Measurements from ENCODE around the gene CCDC70.

CCDC70 gene

GRCh38 chr13:51817717-51818116 is 44.1 kb upstream of the CCDC70 start:
- Histone ChIP-seq H3K79me1 (ENCODE audit: low read length) (no peaks in the 10 kb centered on the region), H3K4me3 (ENCODE audit: low read length) (no peak overlapping the region), H4K8ac (ENCODE audit: low read depth, low read length) (no peak overlapping the region), H3K27me3 (ENCODE audit: insufficient read depth, low read length, poor library complexity) (no peaks in the 10 kb centered on the region), H2BK120ac (ENCODE audit: low read depth, low read length) (no peak overlapping the region), H3K36me3 (ENCODE audit: control insufficient read depth, insufficient read depth, low read length) (no peaks in the 10 kb centered on the region), H2BK15ac (replicated peaks; ENCODE audit: low read depth) (no peak overlapping the region), H3K23ac (ENCODE audit: low read length) (no peak overlapping the region), H2BK5ac (ENCODE audit: low read length) (no peak overlapping the region), H3K56ac (ENCODE audit: low read length) (no peak overlapping the region), H3K4me2 (ENCODE audit: low read length) (no peak overlapping the region), H3K18ac (ENCODE audit: low read length) (no peak overlapping the region), H3K79me2 (ENCODE audit: control insufficient read depth, insufficient read depth, low read length) (no peaks in the 10 kb centered on the region), H3K27ac (ENCODE audit: low read depth, low read length) (no peak overlapping the region), H3K9ac (ENCODE audit: low read length) (no peak overlapping the region), H3K4ac (ENCODE audit: low read depth, low read length) (no peak overlapping the region), H2AK5ac (ENCODE audit: low read length) (no peak overlapping the region), H4K5ac (ENCODE audit: low read length) (no peak overlapping the region), H3K4me1 (ENCODE audit: control insufficient read depth, low read depth, low read length) (peaks cover 6% of the 10 kb centered on the region)
- no CpG with 5 or more reads among the region's 8 CpGs for WGBS (ENCODE audit: extremely low coverage, insufficient coverage, low lambda C conversion rate)
- no peak for DNase-seq

GRCh38 chr13:51818276-51818675 is 43.5 kb upstream of the CCDC70 start:
- H3K4me2 ChIP-seq (ENCODE audit: low read length): no peak overlapping the region
- no peak overlapping the region for H2BK5ac ChIP-seq (ENCODE audit: low read length)
- no peak overlapping the region for H3K56ac ChIP-seq (ENCODE audit: low read length)
- H3K36me3 ChIP-seq (ENCODE audit: control insufficient read depth, insufficient read depth, low read length): no peaks in the 10 kb centered on the region
- H2BK15ac ChIP-seq (replicated peaks; ENCODE audit: low read depth): no peak overlapping the region
- no peaks in the 10 kb centered on the region for H3K79me1 ChIP-seq (ENCODE audit: low read length)
- no peak overlapping the region for H3K27ac ChIP-seq (ENCODE audit: low read depth, low read length)
- H2BK120ac ChIP-seq (ENCODE audit: low read depth, low read length): no peak overlapping the region
- no peaks in the 10 kb centered on the region for H3K27me3 ChIP-seq (ENCODE audit: insufficient read depth, low read length, poor library complexity)
- no peak overlapping the region for H3K4ac ChIP-seq (ENCODE audit: low read depth, low read length)
- DNase-seq: no peak
- H3K4me1 ChIP-seq (ENCODE audit: control insufficient read depth, low read depth, low read length): peaks cover 6% of the 10 kb centered on the region
- H4K8ac ChIP-seq (ENCODE audit: low read depth, low read length): no peak overlapping the region
- H3K79me2 ChIP-seq (ENCODE audit: control insufficient read depth, insufficient read depth, low read length): no peaks in the 10 kb centered on the region
- H3K18ac ChIP-seq (ENCODE audit: low read length): no peak overlapping the region
- H3K23ac ChIP-seq (ENCODE audit: low read length): no peak overlapping the region
- no peak overlapping the region for H3K9ac ChIP-seq (ENCODE audit: low read length)
- H3K4me3 ChIP-seq (ENCODE audit: low read length): no peak overlapping the region
- no CpG with 5 or more reads among the region's 4 CpGs for WGBS (ENCODE audit: extremely low coverage, insufficient coverage, low lambda C conversion rate)
- no peak overlapping the region for H4K5ac ChIP-seq (ENCODE audit: low read length)
- no peak overlapping the region for H2AK5ac ChIP-seq (ENCODE audit: low read length)

- no peak overlapping the region for H2AK5ac ChIP-seq (ENCODE audit: low read length)
Observed at GRCh38 chr13:51818781-51819511, 42.8 kb upstream of the CCDC70 start.

DNA sequence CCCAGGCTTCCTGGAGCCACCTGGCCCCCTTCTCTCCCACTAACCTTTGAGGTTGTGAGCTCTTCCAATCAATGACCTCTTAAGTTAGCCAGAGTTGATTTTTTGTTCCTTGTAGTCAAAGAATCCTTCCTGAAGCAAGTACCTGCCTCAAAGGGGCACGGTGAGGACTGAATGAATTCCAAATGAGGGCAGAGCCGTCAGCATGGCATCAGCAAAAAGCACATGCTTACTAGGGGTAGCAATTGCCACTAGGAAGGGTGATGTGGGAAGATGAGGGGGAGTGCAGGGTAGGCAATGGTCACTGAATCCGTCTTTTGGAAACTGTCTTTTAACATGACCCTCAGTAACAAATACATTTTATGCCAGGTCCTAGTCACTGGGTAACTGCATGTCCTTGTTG is 42.2 kb upstream of the CCDC70 start:
- H2AK5ac ChIP-seq (ENCODE audit: low read length): no peak overlapping the region
- no peak overlapping the region for H3K56ac ChIP-seq (ENCODE audit: low read length)
- no peaks in the 10 kb centered on the region for H3K79me2 ChIP-seq (ENCODE audit: control insufficient read depth, insufficient read depth, low read length)
- H2BK5ac ChIP-seq (ENCODE audit: low read length): no peak overlapping the region
- no peaks in the 10 kb centered on the region for H3K27me3 ChIP-seq (ENCODE audit: insufficient read depth, low read length, poor library complexity)
- H3K36me3 ChIP-seq (ENCODE audit: control insufficient read depth, insufficient read depth, low read length): no peaks in the 10 kb centered on the region
- no peak overlapping the region for H3K27ac ChIP-seq (ENCODE audit: low read depth, low read length)
- peaks cover 6% of the 10 kb centered on the region for H3K4me1 ChIP-seq (ENCODE audit: control insufficient read depth, low read depth, low read length)
- H3K23ac ChIP-seq (ENCODE audit: low read length): no peak overlapping the region
- no peak overlapping the region for H3K4me2 ChIP-seq (ENCODE audit: low read length)
- no peak overlapping the region for H3K18ac ChIP-seq (ENCODE audit: low read length)
- DNase-seq: no peak
- no peak overlapping the region for H3K9ac ChIP-seq (ENCODE audit: low read length)
- H2BK120ac ChIP-seq (ENCODE audit: low read depth, low read length): no peak overlapping the region
- no peak overlapping the region for H3K4ac ChIP-seq (ENCODE audit: low read depth, low read length)
- no peak overlapping the region for H4K8ac ChIP-seq (ENCODE audit: low read depth, low read length)
- no peak overlapping the region for H3K4me3 ChIP-seq (ENCODE audit: low read length)
- WGBS (ENCODE audit: extremely low coverage, insufficient coverage, low lambda C conversion rate): no CpG with 5 or more reads among the region's 3 CpGs
- H4K5ac ChIP-seq (ENCODE audit: low read length): no peak overlapping the region
- no peak overlapping the region for H2BK15ac ChIP-seq (replicated peaks; ENCODE audit: low read depth)
- no peaks in the 10 kb centered on the region for H3K79me1 ChIP-seq (ENCODE audit: low read length)

More at GRCh38 chr13:51818781-51819511, 42.8 kb upstream of the CCDC70 start:
- H3K79me2 ChIP-seq (ENCODE audit: control insufficient read depth, insufficient read depth, low read length): no peaks in the 10 kb centered on the region
- no peak overlapping the region for H3K4ac ChIP-seq (ENCODE audit: low read depth, low read length)
- no peak overlapping the region for H3K9ac ChIP-seq (ENCODE audit: low read length)
- H3K36me3 ChIP-seq (ENCODE audit: control insufficient read depth, insufficient read depth, low read length): no peaks in the 10 kb centered on the region
- no peak overlapping the region for H4K5ac ChIP-seq (ENCODE audit: low read length)
- H4K8ac ChIP-seq (ENCODE audit: low read depth, low read length): no peak overlapping the region
- H3K27me3 ChIP-seq (ENCODE audit: insufficient read depth, low read length, poor library complexity): no peaks in the 10 kb centered on the region
- H3K4me3 ChIP-seq (ENCODE audit: low read length): no peak overlapping the region
- H3K27ac ChIP-seq (ENCODE audit: low read depth, low read length): no peak overlapping the region
- WGBS (ENCODE audit: extremely low coverage, insufficient coverage, low lambda C conversion rate): no CpG with 5 or more reads among the region's 9 CpGs
- no peaks in the 10 kb centered on the region for H3K79me1 ChIP-seq (ENCODE audit: low read length)
- no peak for DNase-seq
- no peak overlapping the region for H3K4me2 ChIP-seq (ENCODE audit: low read length)
- no peak overlapping the region for H3K23ac ChIP-seq (ENCODE audit: low read length)
- H2BK5ac ChIP-seq (ENCODE audit: low read length): no peak overlapping the region
- H3K56ac ChIP-seq (ENCODE audit: low read length): no peak overlapping the region
- no peak overlapping the region for H3K18ac ChIP-seq (ENCODE audit: low read length)
- no peak overlapping the region for H2BK120ac ChIP-seq (ENCODE audit: low read depth, low read length)
- peaks cover 6% of the 10 kb centered on the region for H3K4me1 ChIP-seq (ENCODE audit: control insufficient read depth, low read depth, low read length)
- H2BK15ac ChIP-seq (replicated peaks; ENCODE audit: low read depth): no peak overlapping the region

DNA sequence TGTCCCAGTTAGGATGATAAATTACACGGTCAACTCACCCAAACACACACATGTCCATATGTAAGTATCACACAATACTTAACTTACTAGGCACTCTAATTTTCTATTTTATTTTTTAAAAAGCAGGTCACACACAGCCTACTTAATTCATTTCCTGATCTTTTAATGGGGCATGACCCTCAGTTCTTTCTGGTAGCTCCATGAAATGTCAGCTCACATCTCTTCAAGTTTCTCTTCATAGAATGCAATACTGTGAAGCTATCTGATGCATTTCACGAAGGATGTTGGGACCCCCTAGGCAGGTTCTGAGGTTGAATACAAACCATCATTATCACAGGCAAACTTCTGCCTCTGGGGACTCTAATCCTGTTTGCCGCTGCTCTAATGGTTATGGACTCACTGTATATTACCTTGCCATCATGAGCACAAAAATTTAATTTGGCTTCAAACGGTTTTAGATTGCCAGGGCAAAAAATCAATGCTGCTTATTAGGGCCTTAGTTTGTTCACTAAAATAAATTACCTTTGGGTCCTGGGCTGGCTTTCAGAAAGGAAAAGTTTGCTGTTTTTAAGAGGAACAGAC is 41.7 kb upstream of the CCDC70 start:
- H3K23ac ChIP-seq (ENCODE audit: low read length): no peak overlapping the region
- no peaks in the 10 kb centered on the region for H3K27me3 ChIP-seq (ENCODE audit: insufficient read depth, low read length, poor library complexity)
- DNase-seq: peak; percentile 34
- H3K4ac ChIP-seq (ENCODE audit: low read depth, low read length): no peak overlapping the region
- H3K27ac ChIP-seq (ENCODE audit: low read depth, low read length): no peak overlapping the region
- no peak overlapping the region for H2AK5ac ChIP-seq (ENCODE audit: low read length)
- H2BK5ac ChIP-seq (ENCODE audit: low read length): no peak overlapping the region
- no peaks in the 10 kb centered on the region for H3K36me3 ChIP-seq (ENCODE audit: control insufficient read depth, insufficient read depth, low read length)
- no peak overlapping the region for H3K4me2 ChIP-seq (ENCODE audit: low read length)
- no peak overlapping the region for H2BK15ac ChIP-seq (replicated peaks; ENCODE audit: low read depth)
- no peak overlapping the region for H4K5ac ChIP-seq (ENCODE audit: low read length)
- no peak overlapping the region for H3K18ac ChIP-seq (ENCODE audit: low read length)
- H3K4me1 ChIP-seq (ENCODE audit: control insufficient read depth, low read depth, low read length): peaks cover 8% of the 10 kb centered on the region
- WGBS (ENCODE audit: extremely low coverage, insufficient coverage, low lambda C conversion rate): no CpG with 5 or more reads among the region's 4 CpGs
- no peak overlapping the region for H2BK120ac ChIP-seq (ENCODE audit: low read depth, low read length)
- no peaks in the 10 kb centered on the region for H3K79me1 ChIP-seq (ENCODE audit: low read length)
- H3K79me2 ChIP-seq (ENCODE audit: control insufficient read depth, insufficient read depth, low read length): no peaks in the 10 kb centered on the region
- H4K8ac ChIP-seq (ENCODE audit: low read depth, low read length): no peak overlapping the region
- no peak overlapping the region for H3K56ac ChIP-seq (ENCODE audit: low read length)
- no peak overlapping the region for H3K9ac ChIP-seq (ENCODE audit: low read length)
- H3K4me3 ChIP-seq (ENCODE audit: low read length): no peak overlapping the region

DNA sequence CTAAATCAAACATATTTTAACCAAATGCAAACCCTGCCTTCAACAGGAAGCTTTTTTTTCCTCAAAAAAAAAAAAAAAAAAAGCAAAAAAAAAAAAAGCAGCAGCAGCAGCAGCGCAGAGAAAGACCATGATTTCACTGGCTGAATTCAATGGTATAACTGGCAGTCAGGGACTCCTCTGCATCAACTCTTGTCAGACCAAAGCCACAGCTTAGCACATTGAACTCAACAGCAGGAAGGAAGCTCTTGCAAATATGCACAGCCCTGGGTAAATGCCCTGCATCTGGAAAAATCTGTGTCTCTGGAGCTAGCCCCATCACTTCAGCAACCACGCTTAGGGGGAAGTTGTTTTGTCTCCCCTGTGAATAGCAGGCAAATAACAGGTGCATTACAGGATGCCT is 40.2 kb upstream of the CCDC70 start:
- no peak overlapping the region for H2BK15ac ChIP-seq (replicated peaks; ENCODE audit: low read depth)
- no peak overlapping the region for H2BK120ac ChIP-seq (ENCODE audit: low read depth, low read length)
- H3K23ac ChIP-seq (ENCODE audit: low read length): no peak overlapping the region
- H3K79me2 ChIP-seq (ENCODE audit: control insufficient read depth, insufficient read depth, low read length): no peaks in the 10 kb centered on the region
- no peak overlapping the region for H3K56ac ChIP-seq (ENCODE audit: low read length)
- no peak overlapping the region for H4K8ac ChIP-seq (ENCODE audit: low read depth, low read length)
- no peak overlapping the region for H3K4me2 ChIP-seq (ENCODE audit: low read length)
- peaks cover 9% of the 10 kb centered on the region for H3K4me1 ChIP-seq (ENCODE audit: control insufficient read depth, low read depth, low read length)
- H3K36me3 ChIP-seq (ENCODE audit: control insufficient read depth, insufficient read depth, low read length): no peaks in the 10 kb centered on the region
- H3K4ac ChIP-seq (ENCODE audit: low read depth, low read length): no peak overlapping the region
- H3K9ac ChIP-seq (ENCODE audit: low read length): no peak overlapping the region
- no peak overlapping the region for H4K5ac ChIP-seq (ENCODE audit: low read length)
- H3K4me3 ChIP-seq (ENCODE audit: low read length): no peak overlapping the region
- H3K27ac ChIP-seq (ENCODE audit: low read depth, low read length): no peak overlapping the region
- no peak overlapping the region for H3K18ac ChIP-seq (ENCODE audit: low read length)
- H2AK5ac ChIP-seq (ENCODE audit: low read length): no peak overlapping the region
- no peak for DNase-seq
- no peaks in the 10 kb centered on the region for H3K27me3 ChIP-seq (ENCODE audit: insufficient read depth, low read length, poor library complexity)
- no peak overlapping the region for H2BK5ac ChIP-seq (ENCODE audit: low read length)
- WGBS (ENCODE audit: extremely low coverage, insufficient coverage, low lambda C conversion rate): no CpG with 5 or more reads among the region's 2 CpGs
- H3K79me1 ChIP-seq (ENCODE audit: low read length): no peaks in the 10 kb centered on the region

Data from mesendoderm (in vitro differentiated cells).